HG02759 (cell line): ENCODE results near the gene USP10.

Experiments used
- ATAC-seq: cut with Tn5 transposase; IDR thresholded peaks from one replicate; pipeline ENCODE4 v1.9.1; 2021; ENCODE audit warnings: mild to moderate bottlenecking, moderate library complexity; ENCODE audit not compliant: unreplicated experiment

Gene USP10

DNA sequence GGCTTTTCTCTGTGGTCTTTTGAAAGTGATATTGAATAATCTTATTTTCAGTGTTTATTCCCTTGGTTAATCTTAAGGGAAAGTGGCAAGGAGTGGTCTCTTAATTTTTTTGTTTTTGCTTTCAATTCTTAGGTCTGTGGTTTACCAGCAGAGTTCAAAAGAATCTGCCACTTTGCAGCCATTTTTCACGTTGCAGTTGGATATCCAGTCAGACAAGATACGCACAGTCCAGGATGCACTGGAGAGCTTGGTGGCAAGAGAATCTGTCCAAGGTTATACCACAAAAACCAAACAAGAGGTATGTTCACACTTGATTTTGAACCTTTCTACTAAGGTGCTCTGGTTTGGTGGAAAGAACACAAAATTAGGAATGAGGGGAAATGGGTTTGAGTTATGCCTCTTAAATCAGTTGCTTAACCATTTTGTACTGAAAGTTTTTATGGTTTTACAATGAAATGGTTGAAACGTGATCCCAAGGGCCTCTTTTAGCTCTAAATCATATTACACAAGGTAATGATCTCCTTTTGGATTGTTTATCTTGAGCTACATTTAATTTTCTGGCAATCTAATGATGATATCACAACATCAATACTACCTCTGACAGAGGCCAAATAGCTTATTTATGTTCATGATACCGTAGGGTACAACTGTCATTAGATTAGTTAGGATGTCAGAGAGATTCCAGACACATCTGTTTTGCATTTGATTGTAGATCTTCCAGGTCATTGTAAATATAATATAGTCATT, 68.4 kb downstream of the USP10 start:
- no peak for ATAC-seq

DNA sequence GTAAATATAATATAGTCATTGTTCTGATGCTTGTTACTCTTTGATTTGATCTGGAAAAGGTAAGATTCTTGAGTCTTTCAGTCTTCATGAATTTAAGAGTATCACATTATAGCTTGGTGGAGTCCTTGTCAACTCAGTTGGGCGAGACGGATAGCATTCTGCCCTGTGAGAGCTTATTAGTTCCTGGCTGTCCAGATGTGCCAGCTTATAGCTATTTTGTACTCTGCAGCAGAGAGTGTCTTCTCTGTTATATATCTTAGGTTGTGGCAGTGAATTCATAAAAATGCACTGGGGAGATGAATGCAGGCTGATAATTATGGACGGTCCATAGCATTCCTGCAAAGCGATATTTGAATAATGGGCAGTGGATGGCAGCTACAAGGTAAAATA, 69.0 kb downstream of the USP10 start:
- ATAC-seq = no peak

DNA sequence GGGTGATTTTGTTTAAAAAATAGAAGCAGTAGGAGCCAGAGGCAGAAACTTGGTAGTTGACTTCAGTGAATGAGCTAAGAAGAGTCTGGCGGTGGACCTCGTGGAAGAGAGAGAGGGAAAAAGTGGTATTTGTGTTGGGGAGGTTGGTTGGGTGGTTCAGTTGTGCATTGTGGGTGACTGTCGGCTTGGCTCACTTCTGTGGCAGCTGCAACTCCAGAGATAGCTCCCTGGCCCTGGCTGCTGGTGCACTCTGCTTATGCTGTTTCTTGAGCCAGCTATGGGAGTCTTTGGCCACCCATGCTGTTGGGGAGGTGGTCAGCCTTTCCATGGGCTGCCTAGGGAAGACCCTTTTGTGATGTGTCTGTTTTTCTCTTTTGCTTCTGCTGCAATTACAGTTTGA, 69.6 kb downstream of the USP10 start:
- no peak for ATAC-seq

DNA sequence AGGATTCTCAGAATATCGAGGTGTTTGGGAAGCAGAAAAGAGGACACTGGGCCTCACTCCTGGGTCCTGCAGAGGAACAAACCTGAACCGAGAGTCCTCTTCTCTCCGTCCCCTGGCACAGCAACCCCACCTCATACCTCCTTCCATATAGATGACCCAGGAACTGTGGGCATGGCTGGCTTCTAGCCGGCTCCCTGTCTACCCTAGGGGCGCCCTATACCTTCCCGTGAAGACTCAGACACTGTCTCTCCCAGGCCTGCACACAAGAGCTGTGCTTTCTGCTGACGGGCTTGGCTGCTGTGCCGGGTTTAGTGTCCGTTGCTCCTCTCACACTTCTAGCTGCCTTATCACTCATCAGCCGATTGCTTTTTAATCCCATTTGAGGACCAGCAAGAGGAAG, 73.5 kb downstream of the USP10 start:
- ATAC-seq = no peak

DNA sequence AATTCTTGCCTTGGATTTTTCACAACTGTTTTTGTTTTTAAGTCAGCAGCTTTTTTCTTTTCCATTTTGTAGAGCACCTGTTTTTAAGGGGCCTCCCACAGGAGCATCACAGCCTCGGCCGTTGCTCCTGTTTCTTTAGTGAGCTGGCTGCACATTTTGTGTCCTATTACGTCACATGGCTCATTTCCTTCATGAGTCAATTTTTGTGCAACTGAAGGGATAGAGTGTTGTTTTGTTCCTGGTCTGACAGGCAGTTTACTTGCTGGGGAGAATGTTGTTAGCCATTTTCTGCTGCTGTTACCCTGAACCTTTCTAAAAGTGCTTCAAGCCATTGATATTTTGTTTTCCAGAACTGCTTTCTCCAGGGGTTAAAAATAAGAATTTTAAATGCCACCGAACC, 75.0 kb downstream of the USP10 start:
- ATAC-seq = no peak

DNA sequence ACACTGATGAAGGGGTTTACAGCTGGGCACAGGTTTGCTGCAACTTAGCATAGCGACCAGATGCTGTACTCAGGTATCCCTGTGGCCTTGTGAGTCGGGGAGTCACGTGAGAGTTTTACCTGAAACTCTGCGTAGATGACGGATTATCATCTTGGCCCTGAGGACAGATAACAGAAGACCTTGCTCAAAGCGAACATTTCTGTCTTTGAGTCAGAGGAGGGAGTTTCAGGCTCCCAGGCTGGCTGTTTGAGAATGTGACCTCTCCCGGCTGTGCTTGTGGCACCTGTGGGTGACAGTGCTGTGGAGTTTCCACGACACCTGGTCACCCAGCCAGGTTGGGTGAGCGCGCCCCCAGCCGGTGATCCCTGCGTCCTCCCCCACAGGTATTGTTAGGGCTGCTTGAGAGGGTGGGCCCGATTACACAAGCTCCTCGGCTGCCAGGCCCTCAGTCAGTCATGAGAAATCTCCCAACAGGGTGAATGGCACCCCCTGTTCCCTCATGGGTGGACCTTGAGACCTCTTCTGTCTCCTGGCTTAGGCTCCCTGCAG, 75.5 kb downstream of the USP10 start:
- no peak for ATAC-seq

DNA sequence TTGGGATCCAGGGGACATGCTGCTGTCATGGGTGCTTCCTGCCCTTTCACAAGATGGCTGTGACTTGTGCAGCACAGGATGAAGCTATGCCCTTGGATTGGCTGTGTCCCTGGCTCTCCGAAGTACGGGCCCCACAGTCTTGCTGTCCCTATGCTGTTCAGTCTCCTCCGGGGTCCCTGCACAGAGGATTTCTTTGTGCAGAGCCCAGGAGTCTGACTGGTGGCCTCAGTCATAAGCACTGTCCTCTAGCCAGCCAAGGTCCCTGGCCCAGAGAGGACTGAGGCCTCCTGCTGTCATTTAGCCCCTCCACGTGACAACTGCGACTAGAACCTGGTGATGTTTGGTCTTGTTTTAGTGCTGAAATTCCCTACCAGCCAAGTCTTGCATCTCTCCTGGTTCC, 77.6 kb downstream of the USP10 start:
- no peak for ATAC-seq

DNA sequence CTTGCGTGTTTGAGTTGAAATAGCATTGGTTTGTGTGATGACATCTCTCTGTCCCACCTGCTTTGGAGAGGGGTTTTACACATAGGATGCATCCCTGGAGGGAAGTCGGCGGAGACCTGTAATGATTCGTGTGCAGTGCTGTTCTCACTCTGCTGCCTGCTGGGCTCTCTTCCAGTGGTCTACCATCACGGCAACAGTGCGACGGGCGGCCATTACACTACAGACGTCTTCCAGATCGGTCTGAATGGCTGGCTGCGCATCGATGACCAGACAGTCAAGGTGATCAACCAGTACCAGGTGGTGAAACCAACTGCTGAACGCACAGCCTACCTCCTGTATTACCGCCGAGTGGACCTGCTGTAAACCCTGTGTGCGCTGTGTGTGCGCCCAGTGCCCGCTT, 78.9 kb downstream of the USP10 start:
- no peak for ATAC-seq

DNA sequence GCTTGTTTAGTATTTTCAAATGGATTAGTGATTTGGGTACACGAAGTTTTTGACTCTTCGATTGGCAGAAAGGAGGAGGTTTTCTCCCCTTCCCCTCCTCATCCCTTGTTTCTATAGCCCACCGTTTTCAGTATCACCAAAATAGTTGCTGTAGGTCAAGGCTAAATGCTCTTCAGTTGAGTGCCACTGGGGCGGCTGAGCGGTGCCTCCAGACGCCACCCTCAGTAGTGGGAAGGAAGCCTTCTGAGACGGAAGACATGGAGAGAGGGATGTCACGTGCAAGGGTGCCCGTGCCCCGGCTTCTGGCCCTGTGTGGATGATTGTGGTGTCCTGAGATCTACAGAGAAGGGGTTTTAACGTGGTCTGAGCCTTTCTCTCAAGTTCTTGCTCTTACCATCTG, 80.3 kb downstream of the USP10 start:
- no peak for ATAC-seq

DNA sequence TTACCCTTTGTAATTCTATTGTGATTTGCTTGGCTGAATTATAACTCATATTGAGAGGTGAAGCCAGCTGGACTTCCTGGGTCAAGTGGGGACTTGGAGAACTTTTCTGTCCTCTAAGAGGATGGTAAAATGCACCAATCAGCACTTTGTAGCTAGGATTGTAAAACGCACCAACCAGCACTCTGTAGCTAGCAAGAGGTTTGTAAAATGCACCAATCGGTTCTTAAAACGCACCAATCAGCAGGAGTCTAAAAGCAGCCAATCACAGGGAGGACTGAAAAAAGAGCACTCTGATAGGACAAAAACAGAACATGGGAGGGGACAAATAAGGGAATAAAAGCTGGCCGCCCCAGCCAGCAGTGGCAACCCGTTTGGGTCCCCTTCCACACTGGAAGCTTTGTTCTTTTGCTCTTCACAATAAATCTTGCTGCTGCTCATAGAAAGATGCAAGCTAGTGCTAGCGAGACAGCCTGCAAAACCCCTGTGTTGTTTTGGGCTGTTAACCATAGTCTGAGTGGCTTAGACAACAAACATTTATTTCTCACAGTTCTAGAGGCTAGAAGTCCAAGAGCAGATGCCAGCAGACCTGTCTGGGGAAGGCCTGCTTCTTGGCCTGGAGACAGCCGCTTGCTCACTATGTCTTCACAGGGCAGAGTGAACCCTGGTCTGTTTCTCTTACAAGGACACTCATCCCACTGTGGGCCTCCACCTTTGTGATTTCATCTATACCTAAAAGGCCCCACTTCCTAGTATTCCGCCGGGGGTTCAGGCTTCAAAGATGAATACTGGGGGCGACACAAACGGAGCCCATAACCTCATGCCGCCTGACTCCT, 81.0 kb downstream of the USP10 start:
- ATAC-seq = no peak

DNA sequence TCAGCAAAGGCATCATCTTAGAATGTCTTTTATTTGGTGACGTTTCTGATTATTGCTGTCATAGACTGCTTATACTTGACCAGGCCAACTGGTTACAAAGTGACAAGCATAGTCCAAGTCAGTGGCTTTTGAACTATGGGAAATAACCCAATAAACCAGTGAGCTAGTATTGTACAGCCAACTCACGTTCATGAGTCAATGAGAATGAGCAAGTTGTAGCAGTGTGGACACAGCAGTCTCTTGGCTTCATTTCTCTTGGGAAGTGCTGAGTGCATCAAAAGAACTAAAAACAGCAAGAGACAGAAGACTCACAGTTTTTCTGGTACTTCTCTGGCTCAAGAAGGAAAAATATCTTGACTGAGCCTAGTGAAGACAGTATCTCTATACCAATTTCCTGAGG, 83.0 kb downstream of the USP10 start:
- no peak for ATAC-seq

DNA sequence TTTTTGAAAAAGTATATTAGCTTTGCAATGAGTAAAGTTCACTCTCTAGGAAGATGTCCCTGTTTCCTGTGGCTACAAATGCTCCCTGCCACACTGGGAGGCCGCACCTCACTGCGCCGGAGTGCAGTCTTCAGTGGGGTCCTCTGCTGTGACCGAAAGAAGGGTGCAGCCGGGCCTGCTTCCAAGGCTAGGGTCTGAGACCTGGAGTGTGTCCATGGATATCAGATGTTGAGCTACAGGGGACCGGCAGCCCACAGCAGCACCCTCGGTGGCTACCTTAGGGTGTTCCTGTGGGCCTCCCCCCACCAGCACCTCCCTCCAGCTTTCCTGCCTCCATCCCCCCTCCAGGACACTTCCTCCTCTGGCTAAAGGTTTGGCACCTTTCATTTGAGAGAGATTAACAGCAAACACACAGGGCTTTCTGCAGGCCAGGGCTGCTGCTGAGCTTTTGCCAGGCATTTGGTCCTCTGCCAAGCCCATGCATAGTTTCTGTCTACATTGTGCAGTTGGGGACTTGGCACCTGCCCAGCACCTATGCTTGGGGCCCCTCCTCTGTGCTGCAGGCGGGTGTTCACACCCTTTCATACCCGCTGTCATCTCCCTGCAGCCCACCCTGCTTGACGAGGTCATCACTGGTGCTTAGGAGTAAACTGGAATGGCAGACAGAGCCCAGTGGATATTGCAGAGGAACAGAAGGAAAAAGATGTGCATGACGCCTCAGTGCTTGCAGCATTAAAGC, 86.2 kb downstream of the USP10 start:
- no peak for ATAC-seq

DNA sequence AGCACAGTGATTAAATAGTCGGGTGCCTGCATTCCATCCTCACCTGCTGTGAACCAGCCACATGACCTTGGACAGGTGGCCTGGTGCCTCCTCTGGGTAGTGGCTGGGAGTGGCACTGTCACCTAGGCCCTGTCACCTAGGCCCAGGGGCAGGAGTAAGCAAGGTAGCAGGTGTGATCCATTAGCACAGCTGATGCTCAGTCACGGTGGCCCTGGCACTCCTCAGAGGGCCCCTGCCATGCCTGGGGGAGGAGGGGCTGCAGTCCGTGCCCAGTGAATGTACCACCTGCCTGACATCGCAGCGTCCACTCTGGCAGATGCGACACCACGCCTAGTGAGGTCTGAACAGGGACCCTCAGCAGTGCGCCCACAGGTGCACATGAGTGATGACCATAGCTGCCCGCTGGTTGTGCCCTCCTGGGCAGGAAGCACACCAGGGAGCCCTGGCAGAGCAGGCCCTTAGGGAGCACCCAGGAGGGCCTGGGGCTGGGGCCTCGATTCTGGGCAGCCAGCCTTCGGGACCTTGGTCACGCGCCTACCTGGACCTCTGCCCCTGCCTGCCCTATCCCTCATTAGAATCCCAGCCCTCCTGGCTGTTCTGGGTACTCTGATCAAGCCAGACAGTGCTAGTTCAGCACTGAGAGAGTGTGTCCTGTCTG, 86.9 kb downstream of the USP10 start:
- no peak for ATAC-seq

DNA sequence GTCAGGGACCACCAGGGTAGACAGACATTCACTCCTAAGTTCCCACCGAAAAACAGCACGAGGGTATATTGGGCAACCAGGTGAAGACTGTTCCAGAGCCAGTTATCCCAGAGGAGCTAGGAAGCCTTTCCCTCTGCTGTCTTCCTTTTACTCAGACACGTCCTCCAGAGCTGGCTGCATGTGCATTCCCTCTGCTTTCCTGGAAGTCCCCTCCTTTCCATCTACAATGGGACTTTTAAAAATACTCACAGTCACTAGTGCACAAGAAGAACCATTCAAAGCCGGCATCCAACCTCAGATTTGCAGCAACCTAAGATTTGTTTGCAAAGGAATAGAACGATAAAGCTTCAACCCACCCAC, 87.4 kb downstream of the USP10 start:
- no peak for ATAC-seq

DNA sequence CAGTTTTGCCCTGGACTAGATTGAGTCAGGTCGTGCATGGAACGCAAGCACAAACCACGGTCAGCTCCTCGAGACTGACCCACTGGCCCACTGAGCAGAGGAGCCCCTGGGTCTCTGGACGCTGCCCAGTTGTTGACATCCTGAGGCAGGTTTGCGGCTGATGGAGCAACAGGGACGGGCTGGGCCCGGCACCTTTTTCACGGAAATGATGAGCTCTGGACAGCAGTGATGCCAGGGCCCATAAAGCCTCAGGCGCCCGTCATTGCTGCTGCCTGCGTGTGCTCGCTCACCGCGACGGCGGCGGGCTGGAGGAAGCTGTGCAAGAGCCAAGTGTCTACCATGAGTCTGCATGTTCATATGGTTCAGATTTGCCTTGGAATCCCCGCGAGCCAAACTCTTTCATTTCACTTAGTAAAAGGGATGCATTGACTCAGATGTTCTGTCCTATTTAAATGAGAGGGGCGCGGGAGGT, 89.2 kb downstream of the USP10 start:
- ATAC-seq = no peak

DNA sequence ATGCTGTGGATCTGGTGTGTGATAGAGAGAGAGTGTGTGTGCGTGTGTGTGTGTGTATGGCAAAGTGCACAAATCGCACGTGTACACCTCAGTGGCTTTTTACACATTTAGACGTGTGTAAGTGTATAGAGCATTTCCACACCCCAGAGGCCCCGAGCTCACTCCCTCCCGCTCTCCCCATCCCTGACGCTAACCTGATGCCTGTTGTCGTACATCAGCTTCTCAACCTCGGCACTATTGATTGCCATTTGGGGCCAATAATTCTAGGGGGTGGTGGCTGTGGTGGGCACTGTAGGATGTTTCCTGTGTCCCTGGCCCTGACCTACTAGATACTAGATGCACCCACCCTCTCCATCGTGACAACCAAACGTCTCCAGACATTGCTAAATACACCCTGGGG, 89.6 kb downstream of the USP10 start:
- ATAC-seq = no peak

DNA sequence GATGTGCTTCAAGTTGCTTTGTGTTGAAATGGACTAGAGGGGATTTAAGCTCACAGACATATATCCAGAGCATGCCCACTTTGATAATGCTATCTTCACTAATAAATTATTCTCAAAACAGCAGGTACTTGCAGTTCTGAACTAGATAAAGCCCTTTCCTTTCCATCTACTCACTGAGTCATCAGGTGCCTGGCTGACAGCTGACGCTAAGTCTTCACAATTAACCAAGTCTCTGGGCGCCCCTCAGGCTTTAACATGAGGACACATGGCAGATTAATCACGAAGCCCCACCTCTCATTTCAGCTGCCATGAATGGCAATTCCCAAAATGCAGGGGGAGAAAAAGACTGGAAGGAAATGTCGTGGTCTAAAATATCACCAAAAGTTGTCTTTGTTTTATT, 90.5 kb downstream of the USP10 start:
- no peak for ATAC-seq

DNA sequence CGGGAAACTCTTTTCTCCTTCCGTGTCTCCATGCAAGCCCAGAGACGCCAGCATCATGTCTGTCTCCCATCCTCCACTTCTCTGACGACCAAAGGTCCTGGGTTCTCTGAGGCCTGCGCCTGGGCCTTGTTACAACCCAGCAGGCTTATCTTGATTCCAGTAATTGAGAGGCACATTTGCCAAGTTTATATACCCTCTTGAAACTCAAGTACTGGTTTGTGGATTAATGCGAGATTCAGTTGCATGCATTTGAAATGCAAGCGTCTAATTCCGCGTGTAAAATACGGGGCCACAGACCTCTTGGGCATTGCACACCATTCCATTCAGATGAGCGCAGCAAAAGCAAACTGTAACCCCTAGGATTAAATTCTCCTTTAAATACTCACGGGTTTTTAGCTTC, 91.3 kb downstream of the USP10 start:
- ATAC-seq = no peak

DNA sequence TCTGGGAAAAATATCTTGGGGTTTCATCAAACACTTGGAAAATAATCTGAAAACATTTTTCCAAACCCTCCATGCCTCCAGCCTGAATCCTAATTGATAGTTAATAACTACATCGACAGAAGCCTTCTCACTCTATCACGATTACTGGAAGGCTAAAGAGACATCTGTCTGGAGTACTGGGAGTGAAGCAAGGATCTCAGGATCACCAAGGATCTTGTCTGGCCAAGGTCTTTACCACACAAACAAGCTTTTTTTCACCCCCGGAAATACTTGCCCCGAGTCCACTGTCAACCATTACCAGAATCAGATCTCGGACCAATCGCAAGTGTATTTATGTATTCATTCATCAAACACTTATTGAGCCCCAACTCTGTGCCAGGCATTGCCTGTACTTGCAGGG, 91.7 kb downstream of the USP10 start:
- no peak for ATAC-seq

DNA sequence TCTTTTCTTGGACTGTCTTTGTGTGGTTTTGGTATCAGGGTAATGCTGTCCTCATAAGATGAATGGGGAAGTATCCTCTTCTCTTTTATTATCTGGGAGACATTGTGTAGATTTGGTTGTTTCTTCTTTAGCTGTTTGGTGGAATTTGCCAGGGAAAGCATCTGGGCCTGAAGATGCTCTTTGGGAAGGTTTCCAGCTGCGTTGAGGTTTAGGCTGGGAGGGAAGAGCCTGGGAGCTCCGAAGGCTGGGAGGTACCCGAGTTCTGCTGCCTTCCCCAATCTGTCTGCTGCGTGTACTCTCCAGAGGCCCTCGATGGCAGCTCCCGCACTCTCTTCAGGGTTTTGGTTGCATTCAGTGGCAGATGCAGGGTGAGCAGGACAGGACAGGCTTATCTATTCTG, 94.4 kb downstream of the USP10 start:
- ATAC-seq = no peak

DNA sequence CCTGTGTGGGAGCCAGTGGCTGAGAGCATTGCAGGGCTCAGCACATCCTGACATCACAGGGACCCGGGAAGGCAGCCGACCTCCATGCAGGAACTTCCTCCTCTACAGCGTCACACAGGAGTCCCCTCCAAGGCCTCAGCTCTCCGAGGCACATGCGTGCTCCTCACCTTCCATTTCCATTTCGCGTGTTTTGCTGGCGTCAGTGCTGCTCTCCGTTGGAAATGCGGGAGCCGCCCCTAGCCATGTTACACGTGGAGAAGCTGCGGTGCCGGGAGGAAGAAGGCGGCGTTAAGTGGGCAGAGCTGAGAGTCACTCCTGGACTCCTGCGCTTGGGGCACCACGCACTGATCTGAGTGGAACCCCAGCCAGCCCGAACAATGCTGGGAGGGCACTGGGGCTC, 94.8 kb downstream of the USP10 start:
- ATAC-seq = no peak
